HUES6 (cell line): Measurements from ENCODE around the gene LAMC3.
"Not testable (repeated sequence)": the region's sequence is repeated elsewhere in the genome, so short reads cannot be mapped to it uniquely, and the experiment has no call there.

ENCODE experiments used
- H3K27ac ChIP-seq: 2 replicates; pipeline ENCODE4 v1.7.0; 2013; ENCODE audit warnings: low read depth, mild to moderate bottlenecking, low read length, inconsistent platforms
- H3K27me3 ChIP-seq: 2 replicates; pipeline ENCODE4 v1.6.1; 2013; ENCODE audit warnings: low read length; ENCODE audit not compliant: control insufficient read depth, insufficient read depth
- H3K36me3 ChIP-seq: 2 replicates; pipeline ENCODE4 v1.6.1; 2013; ENCODE audit warnings: low read length; ENCODE audit not compliant: control insufficient read depth, insufficient read depth
- H3K4me1 ChIP-seq: 2 replicates; pipeline ENCODE4 v1.6.1; 2013; ENCODE audit warnings: low read length; ENCODE audit not compliant: control insufficient read depth, insufficient read depth
- H3K4me3 ChIP-seq: 2 replicates; pipeline ENCODE4 v1.5.1; 2013; ENCODE audit warnings: low read depth, low read length
- H3K9ac ChIP-seq: one replicate; pipeline ENCODE4 v1.6.1; 2013; ENCODE audit warnings: mild to moderate bottlenecking, low read length
- H3K9me3 ChIP-seq: 2 replicates; pipeline ENCODE4 v1.6.1; 2013; ENCODE audit warnings: low read depth, low read length; ENCODE audit not compliant: control insufficient read depth, insufficient read depth

LAMC3 gene

DNA sequence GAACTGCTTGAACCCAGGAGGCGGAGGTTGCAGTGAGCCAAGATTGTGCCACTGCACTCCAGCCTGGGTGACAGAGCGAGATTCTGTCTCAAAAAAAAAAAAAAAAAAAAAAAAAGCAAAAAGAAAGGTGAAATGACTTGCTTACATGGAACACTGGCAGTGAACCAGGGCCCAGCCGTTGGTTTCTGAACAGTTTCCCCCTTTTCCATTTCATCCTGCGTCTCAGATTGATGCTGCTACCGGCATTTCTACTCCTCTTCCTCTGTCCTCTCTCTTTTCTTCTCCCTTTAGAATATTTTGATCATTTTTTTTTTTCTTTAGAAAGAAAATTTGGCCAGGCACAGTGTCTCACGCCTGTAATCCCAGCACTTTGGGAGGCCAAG, 106.4 kb downstream of the LAMC3 start:
- H3K27me3 ChIP-seq, H3K9ac ChIP-seq, H3K4me1 ChIP-seq, H3K27ac ChIP-seq, H3K4me3 ChIP-seq, H3K9me3 ChIP-seq: not testable (repeated sequence)
- peaks cover 61% of the 10 kb centered on the region for H3K36me3 ChIP-seq

GRCh38 chr9:131116281-131117120, 107.5 kb downstream of the LAMC3 start:
- peaks cover 72% of the 10 kb centered on the region for H3K36me3 ChIP-seq
- H3K9me3 ChIP-seq, result no peaks in the 10 kb centered on the region
- H3K27ac ChIP-seq, result no peak overlapping the region
- H3K27me3 ChIP-seq, result no peaks in the 10 kb centered on the region
- H3K4me3 ChIP-seq, result no peak overlapping the region
- peaks cover 4% of the 10 kb centered on the region; the same call in 1 of the 2 replicates for H3K4me1 ChIP-seq
- no peak overlapping the region for H3K9ac ChIP-seq

DNA sequence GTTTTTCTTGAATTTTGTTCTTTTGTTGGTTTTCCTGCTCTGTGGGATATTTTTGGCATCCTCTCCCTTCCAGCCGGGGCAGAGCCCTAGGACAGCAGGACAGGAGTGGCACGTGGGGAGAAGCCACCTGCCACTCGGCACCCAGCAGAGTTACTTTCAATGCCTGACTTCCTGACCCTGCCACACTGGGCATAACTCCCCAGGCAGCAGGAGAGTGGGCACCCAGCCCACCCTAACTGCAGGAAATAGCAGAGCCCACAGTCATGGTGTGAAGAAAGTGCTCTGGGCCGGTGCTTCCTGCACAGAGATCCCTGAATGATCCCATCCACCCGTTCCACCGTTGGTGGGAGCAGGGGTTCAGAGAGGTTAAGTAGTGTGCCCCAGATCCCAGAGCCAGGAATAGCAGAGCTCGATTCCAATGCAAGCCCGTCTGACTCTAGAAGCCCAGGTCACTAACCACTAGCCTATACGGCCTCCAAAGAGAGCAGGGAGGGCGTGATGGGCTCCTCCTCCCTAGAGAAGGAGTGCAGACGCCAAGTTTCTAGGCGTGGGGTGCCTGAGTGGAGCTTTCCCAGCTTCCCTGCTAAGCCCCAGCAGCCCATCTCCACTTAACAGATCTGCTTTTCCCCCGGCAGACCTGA, 108.3 kb downstream of the LAMC3 start:
- H3K36me3 ChIP-seq, result peaks cover 78% of the 10 kb centered on the region
- H3K9ac ChIP-seq, result no peak overlapping the region
- H3K4me1 ChIP-seq, result no peaks in the 10 kb centered on the region
- no peak overlapping the region for H3K27ac ChIP-seq
- no peaks in the 10 kb centered on the region for H3K27me3 ChIP-seq
- no peaks in the 10 kb centered on the region for H3K9me3 ChIP-seq
- H3K4me3 ChIP-seq, result no peak overlapping the region

DNA sequence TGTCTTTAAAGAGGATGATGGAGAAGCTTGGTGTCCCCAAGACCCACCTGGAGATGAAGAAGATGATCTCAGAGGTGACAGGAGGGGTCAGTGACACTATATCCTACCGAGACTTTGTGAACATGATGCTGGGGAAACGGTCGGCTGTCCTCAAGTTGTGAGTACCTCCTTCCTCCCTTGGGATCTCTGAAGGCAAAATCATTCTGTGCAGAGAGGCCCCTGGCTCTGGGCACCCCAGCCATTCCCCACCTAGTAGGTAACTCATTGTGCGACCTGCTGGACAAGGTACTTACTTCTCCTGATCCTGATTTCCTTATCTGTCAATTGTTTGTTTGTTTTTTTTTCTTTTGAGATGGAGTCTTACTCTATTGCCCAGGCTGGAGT, 108.8 kb downstream of the LAMC3 start:
- no peaks in the 10 kb centered on the region for H3K4me1 ChIP-seq
- peaks cover 75% of the 10 kb centered on the region for H3K36me3 ChIP-seq
- no peaks in the 10 kb centered on the region for H3K27me3 ChIP-seq
- H3K9me3 ChIP-seq, result no peaks in the 10 kb centered on the region
- no peak overlapping the region for H3K9ac ChIP-seq
- no peak overlapping the region for H3K4me3 ChIP-seq
- H3K27ac ChIP-seq, result no peak overlapping the region

DNA sequence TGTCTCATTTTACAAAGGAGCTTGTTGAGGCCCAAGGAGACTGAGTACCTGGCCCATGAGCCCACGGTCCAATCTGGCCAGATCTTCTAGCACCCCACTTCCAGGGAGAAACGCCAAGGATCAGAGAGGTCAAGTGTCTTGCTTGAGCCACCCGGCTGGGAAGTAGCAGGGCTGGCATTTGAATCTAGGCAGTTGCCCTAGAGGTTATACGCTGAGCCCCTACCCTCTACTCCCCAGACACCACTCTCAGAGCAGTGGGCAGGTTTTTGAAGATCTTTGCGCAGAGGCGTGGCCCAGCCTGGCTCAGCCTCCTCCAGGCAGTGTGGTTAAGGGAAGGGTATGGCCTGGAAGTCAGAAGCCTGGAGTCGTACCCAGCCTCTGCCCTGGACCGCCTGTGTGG, 110.6 kb downstream of the LAMC3 start:
- no peaks in the 10 kb centered on the region for H3K27me3 ChIP-seq
- H3K4me3 ChIP-seq, result no peak overlapping the region
- no peaks in the 10 kb centered on the region for H3K9me3 ChIP-seq
- no peak overlapping the region for H3K27ac ChIP-seq
- 0 out of 2 replicates have a peak, but pooled peaks cover 1% of the 10 kb centered on the region for H3K4me1 ChIP-seq
- no peak overlapping the region for H3K9ac ChIP-seq
- peaks cover 62% of the 10 kb centered on the region for H3K36me3 ChIP-seq

DNA sequence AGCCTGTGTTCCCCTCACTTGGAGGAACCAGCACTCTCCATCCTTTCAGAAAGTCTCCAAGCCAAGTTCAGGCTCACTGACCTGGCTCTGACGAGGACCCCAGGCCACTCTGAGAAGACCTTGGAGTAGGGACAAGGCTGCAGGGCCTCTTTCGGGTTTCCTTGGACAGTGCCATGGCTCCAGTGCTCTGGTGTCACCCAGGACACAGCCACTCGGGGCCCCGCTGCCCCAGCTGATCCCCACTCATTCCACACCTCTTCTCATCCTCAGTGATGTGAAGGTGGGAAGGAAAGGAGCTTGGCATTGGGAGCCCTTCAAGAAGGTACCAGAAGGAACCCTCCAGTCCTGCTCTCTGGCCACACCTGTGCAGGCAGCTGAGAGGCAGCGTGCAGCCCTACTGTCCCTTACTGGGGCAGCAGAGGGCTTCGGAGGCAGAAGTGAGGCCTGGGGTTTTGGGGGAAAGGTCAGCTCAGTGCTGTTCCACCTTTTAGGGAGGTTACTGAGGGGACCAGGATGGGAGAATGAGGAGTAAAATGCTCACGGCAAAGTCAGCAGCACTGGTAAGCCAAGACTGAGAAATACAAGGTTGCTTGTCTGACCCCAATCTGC, 111.8 kb downstream of the LAMC3 start:
- Histone ChIP-seq H3K27me3 (no peaks in the 10 kb centered on the region), H3K9me3 (no peaks in the 10 kb centered on the region), H3K27ac (no peak overlapping the region), H3K4me1 (0 out of 2 replicates have a peak, but pooled peaks cover 4% of the 10 kb centered on the region), H3K4me3 (no peak overlapping the region), H3K36me3 (peaks cover 58% of the 10 kb centered on the region), H3K9ac (no peak overlapping the region)

- Histone ChIP-seq H3K4me3 (no peak overlapping the region), H3K9ac (no peak overlapping the region), H3K36me3 (peaks cover 54% of the 10 kb centered on the region)
Observed at GRCh38 chr9:131121346-131121745, 112.4 kb downstream of the LAMC3 start.

GRCh38 chr9:131122158-131122557, 113.2 kb downstream of the LAMC3 start:
- Histone ChIP-seq H3K4me3 (no peak overlapping the region), H3K36me3 (peaks cover 48% of the 10 kb centered on the region), H3K27ac (no peak overlapping the region), H3K9ac (no peak overlapping the region), H3K27me3 (no peaks in the 10 kb centered on the region), H3K4me1 (0 out of 2 replicates have a peak, but pooled peaks cover 4% of the 10 kb centered on the region), H3K9me3 (no peaks in the 10 kb centered on the region)

More at GRCh38 chr9:131121346-131121745, 112.4 kb downstream of the LAMC3 start:
- Histone ChIP-seq H3K27ac (no peak overlapping the region), H3K27me3 (no peaks in the 10 kb centered on the region), H3K9me3 (no peaks in the 10 kb centered on the region), H3K4me1 (0 out of 2 replicates have a peak, but pooled peaks cover 4% of the 10 kb centered on the region)

DNA sequence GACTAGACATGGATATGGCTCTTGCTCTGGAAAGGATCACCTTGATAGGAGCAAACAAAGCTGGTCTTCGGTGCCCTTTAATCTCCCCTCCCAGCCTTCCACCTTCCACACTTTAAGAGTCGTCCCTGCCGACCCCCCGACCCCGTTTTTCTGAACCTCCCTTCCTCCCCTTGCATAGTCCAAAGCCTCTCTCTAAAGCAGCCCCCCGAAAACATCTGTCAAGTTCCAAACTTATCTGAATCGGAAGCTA, 116.0 kb downstream of the LAMC3 start:
- peaks cover 52% of the 10 kb centered on the region for H3K36me3 ChIP-seq
- no peaks in the 10 kb centered on the region for H3K27me3 ChIP-seq

GRCh38 chr9:131125288-131126058, 116.5 kb downstream of the LAMC3 start, which contains the start of gene NUP214:
NUP214 (plus strand) TSS chr9:131125586; CDS start chr9:131125705, 119 bp downstream.
- Histone ChIP-seq H3K9me3 (no peaks in the 10 kb centered on the region), H3K27me3 (no peaks in the 10 kb centered on the region), H3K4me3 (peak within 1 kb of the TSS; percentile 92), H3K9ac (peak within 1 kb of the TSS; percentile 94), H3K4me1 (0 out of 2 replicates have a peak, but pooled peaks cover 4% of the 10 kb centered on the region), H3K27ac (peak within 1 kb of the TSS; percentile 89), H3K36me3 (peaks cover 52% of the 10 kb centered on the region)

More for the DNA sequence above, 116.0 kb downstream of the LAMC3 start:
- Histone ChIP-seq H3K4me1 (0 out of 2 replicates have a peak, but pooled peaks cover 4% of the 10 kb centered on the region), H3K27ac (peak overlapping the region; percentile 89), H3K9ac (peak overlapping the region; percentile 92), H3K4me3 (peak overlapping the region; percentile 92), H3K9me3 (no peaks in the 10 kb centered on the region)
